Breast epithelium (tissue), 4 donors: ENCODE data around the gene PIM3. TPM values are rescaled to one million over a fixed set of nuclear protein-coding genes. Genes with fewer than 3 reads are reported as not detected.

ENCODE experiments used
- DNase-seq, 2 donors: peaks; one replicate each; pipeline ENCODE4 v3.0.0-alpha.2; 2019; ENCODE audit warnings: low spot score in 2 of 2
- H3K27ac ChIP-seq, 2 donors: fragments of 200-600 bp; sonication (generic) in 1 of 2; one replicate each; pipeline ENCODE4 v1.5.1; 2016 to 2019; ENCODE audit warnings: mild to moderate bottlenecking in 1 of 2
- H3K27me3 ChIP-seq, 2 donors: fragments of 200-600 bp; sonication (generic) in 1 of 2; one replicate each; pipeline versions ENCODE4 v1.5.1 to v1.6.0; 2017 to 2019; ENCODE audit warnings: control low read depth in 1 of 2, mild to moderate bottlenecking in 1 of 2
- H3K36me3 ChIP-seq: fragments of 200-600 bp; one replicate; pipeline ENCODE4 v1.5.1; 2019
- H3K4me1 ChIP-seq, 2 donors: fragments of 200-600 bp; sonication (generic); one replicate each; pipeline ENCODE4 v1.5.1; 2016 to 2019; ENCODE audit warnings: control low read depth in 1 of 2
- H3K4me3 ChIP-seq, 3 donors: fragments of 200-600 bp; sonication (generic); 1 replicate in 2 of 3; 2 replicates in 1 of 3; pipeline ENCODE4 v1.5.1; 2016 to 2019; ENCODE audit warnings: mild to moderate bottlenecking in 3 of 3, moderate library complexity in 2 of 3
- H3K9me3 ChIP-seq, 2 donors: fragments of 200-600 bp; sonication (generic) in 1 of 2; one replicate each; pipeline ENCODE4 v1.5.1; 2016 to 2019; ENCODE audit warnings: control low read depth in 1 of 2
- POLR2A ChIP-seq: fragments of 450-650 bp; IDR thresholded peaks from one replicate; pipeline ENCODE4 v1.6.1; 2016; ENCODE audit warnings: antibody characterized with exemption, mild to moderate bottlenecking, moderate library complexity
- POLR2AphosphoS5 ChIP-seq, 3 donors: sonication (generic); formaldehyde crosslinking; IDR thresholded peaks; one replicate each; pipeline ENCODE4 v1.6.1; 2017; ENCODE audit warnings: antibody characterized with exemption in 3 of 3
- intact Hi-C: fragments of 100-400 bp; cut with DNase I; formaldehyde crosslinking; loops from one replicate; pipeline ENCODE4 v1.15.1; 2023; ENCODE audit warnings: low total_unique reads
- total RNA-seq, 3 donors: library from RNA; depleted of rRNA; stranded (reverse); fragments of >200 nt; gene quantifications; one replicate each; pipeline ENCODE4 v1.1.0, GENCODE V29; 2016
- TF ChIP-seq, protein P1 (sequence below), 3 donors: fragments of 450-650 bp; IDR thresholded peaks; one replicate each; pipeline ENCODE4 v1.5.1; 2016 to 2017; ENCODE audit warnings: antibody characterized with exemption in 3 of 3, mild to moderate bottlenecking in 3 of 3, moderate library complexity in 3 of 3

The PIM3 gene
- total RNA-seq, 3 donors from 2014 or later: 63.0 to 92.1 (median 87.1) TPM

- H3K4me1 ChIP-seq: peaks cover 36 to 49% of the 10 kb centered on the region in 2 donors
- intact Hi-C loops: loop anchor here (1.0 kb wide), 1 partner anchor 27 kb away; no protein-coding TSS in a partner anchor
Measured at GRCh38 chr22:49962012-49962750, 1.6 kb downstream of the PIM3 start.

DNA sequence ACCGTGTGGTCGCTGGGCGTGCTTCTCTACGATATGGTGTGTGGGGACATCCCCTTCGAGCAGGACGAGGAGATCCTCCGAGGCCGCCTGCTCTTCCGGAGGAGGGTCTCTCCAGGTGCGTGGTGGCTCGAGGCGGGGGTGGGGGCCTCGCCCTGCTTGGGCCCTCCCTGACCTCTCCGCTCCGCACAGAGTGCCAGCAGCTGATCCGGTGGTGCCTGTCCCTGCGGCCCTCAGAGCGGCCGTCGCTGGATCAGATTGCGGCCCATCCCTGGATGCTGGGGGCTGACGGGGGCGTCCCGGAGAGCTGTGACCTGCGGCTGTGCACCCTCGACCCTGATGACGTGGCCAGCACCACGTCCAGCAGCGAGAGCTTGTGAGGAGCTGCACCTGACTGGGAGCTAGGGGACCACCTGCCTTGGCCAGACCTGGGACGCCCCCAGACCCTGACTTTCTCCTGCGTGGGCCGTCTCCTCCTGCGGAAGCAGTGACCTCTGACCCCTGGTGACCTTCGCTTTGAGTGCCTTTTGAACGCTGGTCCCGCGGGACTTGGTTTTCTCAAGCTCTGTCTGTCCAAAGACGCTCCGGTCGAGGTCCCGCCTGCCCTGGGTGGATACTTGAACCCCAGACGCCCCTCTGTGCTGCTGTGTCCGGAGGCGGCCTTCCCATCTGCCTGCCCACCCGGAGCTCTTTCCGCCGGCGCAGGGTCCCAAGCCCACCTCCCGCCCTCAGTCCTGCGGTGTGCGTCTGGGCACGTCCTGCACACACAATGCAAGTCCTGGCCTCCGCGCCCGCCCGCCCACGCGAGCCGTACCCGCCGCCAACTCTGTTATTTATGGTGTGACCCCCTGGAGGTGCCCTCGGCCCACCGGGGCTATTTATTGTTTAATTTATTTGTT lies 2.4 kb downstream of the PIM3 start:
- Histone ChIP-seq H3K27ac (peak overlapping the region; percentile 96 to 99), H3K27me3 (no peaks in the 10 kb centered on the region), H3K9me3 (no peaks in the 10 kb centered on the region), H3K4me3 (peak overlapping the region; percentile 73 to 95 (median 92)), H3K4me1 (peaks cover 36 to 49% of the 10 kb centered on the region in 2 donors), H3K36me3 (no peaks in the 10 kb centered on the region)
- intact Hi-C loops: loop anchor here (1.0 kb wide), 1 partner anchor 28 kb away; no protein-coding TSS in a partner anchor
- TF ChIP-seq POLR2AphosphoS5 (IDR thresholded peaks at IDR 0.05): peak in 2 of 3 donors; percentile 2 to 7
- TF ChIP-seq, protein P1, sequence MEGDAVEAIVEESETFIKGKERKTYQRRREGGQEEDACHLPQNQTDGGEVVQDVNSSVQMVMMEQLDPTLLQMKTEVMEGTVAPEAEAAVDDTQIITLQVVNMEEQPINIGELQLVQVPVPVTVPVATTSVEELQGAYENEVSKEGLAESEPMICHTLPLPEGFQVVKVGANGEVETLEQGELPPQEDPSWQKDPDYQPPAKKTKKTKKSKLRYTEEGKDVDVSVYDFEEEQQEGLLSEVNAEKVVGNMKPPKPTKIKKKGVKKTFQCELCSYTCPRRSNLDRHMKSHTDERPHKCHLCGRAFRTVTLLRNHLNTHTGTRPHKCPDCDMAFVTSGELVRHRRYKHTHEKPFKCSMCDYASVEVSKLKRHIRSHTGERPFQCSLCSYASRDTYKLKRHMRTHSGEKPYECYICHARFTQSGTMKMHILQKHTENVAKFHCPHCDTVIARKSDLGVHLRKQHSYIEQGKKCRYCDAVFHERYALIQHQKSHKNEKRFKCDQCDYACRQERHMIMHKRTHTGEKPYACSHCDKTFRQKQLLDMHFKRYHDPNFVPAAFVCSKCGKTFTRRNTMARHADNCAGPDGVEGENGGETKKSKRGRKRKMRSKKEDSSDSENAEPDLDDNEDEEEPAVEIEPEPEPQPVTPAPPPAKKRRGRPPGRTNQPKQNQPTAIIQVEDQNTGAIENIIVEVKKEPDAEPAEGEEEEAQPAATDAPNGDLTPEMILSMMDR (IDR thresholded peaks at IDR 0.05): no peak
- TF ChIP-seq POLR2A: no peak
- peak; percentile 36 to 50 for DNase-seq

More at GRCh38 chr22:49962012-49962750, 1.6 kb downstream of the PIM3 start:
- H3K27ac ChIP-seq: peak overlapping the region; percentile 96 to 99
- H3K27me3 ChIP-seq: no peaks in the 10 kb centered on the region
- H3K9me3 ChIP-seq: no peaks in the 10 kb centered on the region
- peak; percentile 94 to 95 for DNase-seq
- TF ChIP-seq POLR2AphosphoS5 (IDR thresholded peaks at IDR 0.05): peak; percentile 46 to 77 (median 74)
- no peak for TF ChIP-seq POLR2A
- TF ChIP-seq, protein P1 (IDR thresholded peaks at IDR 0.05): peak in 1 of 3 donors; percentile 21
- peak overlapping the region; percentile 73 to 95 (median 92) for H3K4me3 ChIP-seq
- no peaks in the 10 kb centered on the region for H3K36me3 ChIP-seq

DNA sequence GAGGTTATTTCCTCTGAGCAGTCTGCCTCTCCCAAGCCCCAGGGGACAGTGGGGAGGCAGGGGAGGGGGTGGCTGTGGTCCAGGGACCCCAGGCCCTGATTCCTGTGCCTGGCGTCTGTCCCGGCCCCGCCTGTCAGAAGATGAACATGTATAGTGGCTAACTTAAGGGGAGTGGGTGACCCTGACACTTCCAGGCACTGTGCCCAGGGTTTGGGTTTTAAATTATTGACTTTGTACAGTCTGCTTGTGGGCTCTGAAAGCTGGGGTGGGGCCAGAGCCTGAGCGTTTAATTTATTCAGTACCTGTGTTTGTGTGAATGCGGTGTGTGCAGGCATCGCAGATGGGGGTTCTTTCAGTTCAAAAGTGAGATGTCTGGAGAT lies 3.1 kb downstream of the PIM3 start:
- H3K27ac ChIP-seq: peak overlapping the region; percentile 96 to 99
- H3K4me3 ChIP-seq: peak overlapping the region; percentile 73 to 95 (median 92)
- intact Hi-C loops: no loop called here
- DNase-seq: peak; percentile 28 to 53
- H3K9me3 ChIP-seq: no peaks in the 10 kb centered on the region
- H3K36me3 ChIP-seq: no peaks in the 10 kb centered on the region
- H3K4me1 ChIP-seq: peaks cover 36 to 49% of the 10 kb centered on the region in 2 donors
- TF ChIP-seq POLR2A (no peak), POLR2AphosphoS5 (IDR thresholded peaks at IDR 0.05) (no peak)
- TF ChIP-seq, protein P1 (IDR thresholded peaks at IDR 0.05): no peak
- no peaks in the 10 kb centered on the region for H3K27me3 ChIP-seq

DNA sequence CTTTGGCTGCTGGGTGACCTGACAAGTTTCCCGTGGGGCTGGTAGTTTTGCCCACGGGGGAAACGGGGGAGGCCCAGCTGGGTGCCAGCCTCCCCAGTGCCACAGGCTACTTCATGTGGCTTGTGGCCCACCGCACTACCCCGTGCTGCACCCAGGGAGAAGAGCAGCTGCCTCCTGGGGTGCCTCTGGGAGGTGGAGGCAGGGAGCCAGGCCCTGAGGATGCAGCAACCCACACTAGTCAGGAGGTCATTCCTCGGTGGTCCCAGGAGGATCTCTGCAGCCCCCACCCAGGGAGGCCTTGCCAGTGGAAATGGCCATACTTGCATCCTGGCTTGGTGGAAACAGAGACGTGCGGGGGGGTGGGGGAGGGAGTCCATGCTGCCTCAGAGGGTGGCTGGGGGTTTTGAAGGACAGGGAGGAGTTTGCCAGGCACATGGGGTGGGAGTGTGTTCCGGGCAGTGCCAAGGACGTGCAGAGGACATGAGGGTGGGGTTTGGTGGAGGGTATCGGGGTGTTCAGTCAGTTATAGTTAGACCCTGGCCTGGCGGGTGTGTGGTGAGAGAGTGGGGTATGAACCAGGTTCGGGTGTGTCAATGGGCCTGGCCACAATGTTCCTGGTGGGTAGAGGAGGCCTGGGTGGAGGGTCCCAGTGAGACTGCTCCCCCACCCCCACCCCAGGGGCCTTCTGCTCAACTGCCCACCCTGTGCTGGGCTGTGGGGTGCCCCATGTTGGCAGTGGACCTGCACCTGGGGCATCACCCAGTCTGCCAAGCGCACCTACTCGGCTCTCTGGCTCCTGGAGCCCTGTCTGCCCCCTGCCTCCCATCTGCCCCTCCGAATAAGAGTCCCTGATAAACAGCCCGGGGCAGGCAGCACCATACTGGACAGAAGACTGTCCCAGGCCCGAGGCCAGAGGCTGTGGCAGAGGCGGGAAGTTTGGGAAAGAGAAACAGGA lies 3.8 kb downstream of the PIM3 start:
- H3K36me3 ChIP-seq: no peaks in the 10 kb centered on the region
- H3K9me3 ChIP-seq: no peaks in the 10 kb centered on the region
- peak overlapping the region; percentile 90 to 96 for H3K27ac ChIP-seq
- TF ChIP-seq POLR2AphosphoS5 (IDR thresholded peaks at IDR 0.05): no peak
- TF ChIP-seq POLR2A: no peak
- TF ChIP-seq, protein P1 (IDR thresholded peaks at IDR 0.05): no peak
- H3K27me3 ChIP-seq: no peaks in the 10 kb centered on the region
- H3K4me1 ChIP-seq: peaks cover 32 to 42% of the 10 kb centered on the region in 2 donors
- peak; percentile 23 to 46 for DNase-seq
- peak overlapping the region; percentile 73 to 95 (median 92) for H3K4me3 ChIP-seq
- intact Hi-C loops: no loop called here
